ENCODE data around the gene NR2C1. TPM values are rescaled to one million over a fixed set of nuclear protein-coding genes. Genes with fewer than 3 reads are reported as not detected.

The NR2C1 gene
- total and polyA plus RNA-seq, 10 of the 15 experiments (the other 5 are each of a cell fraction or from before 2014, with no cell fraction given): 8.8 to 38.1 (median 31.3) TPM

DNA sequence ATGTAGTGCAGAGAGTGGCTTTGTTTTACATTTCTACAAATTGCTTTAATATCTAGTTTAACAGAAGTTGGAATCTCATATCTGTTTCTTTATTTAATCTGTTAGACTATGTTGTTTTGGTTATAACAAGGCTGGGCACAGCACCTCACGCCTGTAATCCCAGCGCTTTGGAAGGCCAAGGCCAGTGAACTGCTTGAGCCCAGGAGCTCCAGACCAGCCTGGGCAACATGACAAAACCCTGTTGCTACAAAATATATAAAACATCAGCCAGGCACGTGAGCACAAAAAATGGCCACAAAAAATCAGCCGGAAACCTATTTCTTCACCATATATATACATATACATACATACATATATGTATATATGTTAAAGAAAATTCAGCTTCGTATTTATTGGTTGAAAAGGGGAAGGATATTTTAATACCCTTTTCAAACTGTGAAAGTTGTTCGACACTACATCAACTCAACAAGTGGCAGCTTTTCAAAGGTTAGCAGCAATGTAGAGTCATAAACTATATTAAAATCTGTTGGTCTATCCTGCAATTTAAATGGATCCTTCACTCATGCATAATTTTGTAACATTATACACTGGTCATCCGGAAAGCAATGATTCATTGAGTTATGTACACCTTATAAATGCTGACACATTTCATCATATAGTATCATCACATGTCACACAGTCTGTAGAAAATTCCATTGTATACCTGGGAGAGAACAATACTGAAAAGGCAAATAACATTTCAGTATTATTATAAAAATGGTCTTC is 7.1 kb downstream of the NR2C1 start:
- Histone ChIP-seq H3K9ac (ENCODE audit: control insufficient read depth, insufficient read depth, low read length) (no peak overlapping the region), H4K20me1 (ENCODE audit: control insufficient read depth, insufficient read depth) (no peaks in the 10 kb centered on the region), H3K4me3 (no peak overlapping the region), H3K36me3 (ENCODE audit: control insufficient read depth in 2 of 2, insufficient read depth in 2 of 2, low read length in 1 of 2) (peaks cover 0 to 16% of the 10 kb centered on the region in 2 experiments; a peak in 3 of 4 replicates), H2AFZ (ENCODE audit: control insufficient read depth, low read depth, low read length) (no peak overlapping the region), H3K27ac (ENCODE audit: control insufficient read depth, insufficient read depth) (no peak overlapping the region), H3K27me3 (replicated peaks in 1 of 2; ENCODE audit: control insufficient read depth in 2 of 2, insufficient read depth in 2 of 2, low read length in 1 of 2) (no peaks in the 10 kb centered on the region), H3K9me3 (replicated peaks; ENCODE audit: control insufficient read depth, insufficient read depth, low read length) (no peaks in the 10 kb centered on the region), H3K4me2 (ENCODE audit: control insufficient read depth, insufficient read depth) (no peak overlapping the region), H3K79me2 (ENCODE audit: control insufficient read depth, insufficient read depth, low read length) (peaks cover 10% of the 10 kb centered on the region), H3K4me1 (ENCODE audit: control insufficient read depth, insufficient read depth, low read length) (no peaks in the 10 kb centered on the region)
- TF ChIP-seq TAF1 (IDR thresholded peaks at IDR 0.05; ENCODE audit: borderline replicate concordance, low read depth, low read length): no peak
- TF ChIP-seq, protein P1, sequence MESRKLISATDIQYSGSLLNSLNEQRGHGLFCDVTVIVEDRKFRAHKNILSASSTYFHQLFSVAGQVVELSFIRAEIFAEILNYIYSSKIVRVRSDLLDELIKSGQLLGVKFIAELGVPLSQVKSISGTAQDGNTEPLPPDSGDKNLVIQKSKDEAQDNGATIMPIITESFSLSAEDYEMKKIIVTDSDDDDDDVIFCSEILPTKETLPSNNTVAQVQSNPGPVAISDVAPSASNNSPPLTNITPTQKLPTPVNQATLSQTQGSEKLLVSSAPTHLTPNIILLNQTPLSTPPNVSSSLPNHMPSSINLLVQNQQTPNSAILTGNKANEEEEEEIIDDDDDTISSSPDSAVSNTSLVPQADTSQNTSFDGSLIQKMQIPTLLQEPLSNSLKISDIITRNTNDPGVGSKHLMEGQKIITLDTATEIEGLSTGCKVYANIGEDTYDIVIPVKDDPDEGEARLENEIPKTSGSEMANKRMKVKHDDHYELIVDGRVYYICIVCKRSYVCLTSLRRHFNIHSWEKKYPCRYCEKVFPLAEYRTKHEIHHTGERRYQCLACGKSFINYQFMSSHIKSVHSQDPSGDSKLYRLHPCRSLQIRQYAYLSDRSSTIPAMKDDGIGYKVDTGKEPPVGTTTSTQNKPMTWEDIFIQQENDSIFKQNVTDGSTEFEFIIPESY (IDR thresholded peaks at IDR 0.05): no peak
- no peak for TF ChIP-seq POLR2A (IDR thresholded peaks at IDR 0.05; ENCODE audit: low read depth, low read length)
- no peak for TF ChIP-seq NRF1 (conservative IDR thresholded peaks at IDR 0.05; ENCODE audit: low read depth, low read length)
- TF ChIP-seq, protein P2, sequence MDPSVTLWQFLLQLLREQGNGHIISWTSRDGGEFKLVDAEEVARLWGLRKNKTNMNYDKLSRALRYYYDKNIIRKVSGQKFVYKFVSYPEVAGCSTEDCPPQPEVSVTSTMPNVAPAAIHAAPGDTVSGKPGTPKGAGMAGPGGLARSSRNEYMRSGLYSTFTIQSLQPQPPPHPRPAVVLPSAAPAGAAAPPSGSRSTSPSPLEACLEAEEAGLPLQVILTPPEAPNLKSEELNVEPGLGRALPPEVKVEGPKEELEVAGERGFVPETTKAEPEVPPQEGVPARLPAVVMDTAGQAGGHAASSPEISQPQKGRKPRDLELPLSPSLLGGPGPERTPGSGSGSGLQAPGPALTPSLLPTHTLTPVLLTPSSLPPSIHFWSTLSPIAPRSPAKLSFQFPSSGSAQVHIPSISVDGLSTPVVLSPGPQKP (IDR thresholded peaks at IDR 0.05; ENCODE audit: low read depth, low read length): no peak
- ATAC-seq (no peak), DNase-seq (ENCODE audit: low read depth, low spot score) (no peak), FAIRE-seq (no peak)
- POLR2A ChIA-PET: no interaction called here
- in situ Hi-C loops (cut with MboI): no loop called here
- SMC1A ChIA-PET (ENCODE audit: uncharacterized antibody, unreplicated experiment): no interaction called here
- 96% methylated on average over 7 of the region's 7 CpGs for WGBS (ENCODE audit: insufficient coverage, insufficient replicate concordance, low lambda C conversion rate, missing lambda C conversion rate)
- no TSS peak for BruUV-seq (replicated peaks)
- RAD21 ChIA-PET (ENCODE audit: unreplicated experiment): no interaction called here
- CTCF ChIA-PET: interaction anchor here (1.1 kb wide), 1 partner anchor 8 kb away, joined by 3 read pairs; no protein-coding TSS in a partner anchor
- intact Hi-C loops (cut with micrococcal nuclease; ENCODE audit: unreplicated experiment): no loop called here

Measured in GM12878 (cell line).